NCI-H1930 (cell line): ENCODE measurements around the gene DISC1.
"Not testable (repeated sequence)": the region's sequence is repeated elsewhere in the genome, so short reads cannot be mapped to it uniquely, and the experiment has no call there.

Source experiments
- DNase-seq, 2 experiments: peaks; one replicate each; lab custom pipeline; 2025; lab: John Stamatoyannopoulos, UW

DISC1 gene

GRCh38 chr1:231931846-231932454 lies 305.4 kb downstream of the DISC1 start:
- no peak for DNase-seq

- no peak for DNase-seq
These were observed 307.4 kb downstream of the DISC1 start for GRCh38 chr1:231933711-231934626.

- DNase-seq: no peak
These were observed 308.2 kb downstream of the DISC1 start for GRCh38 chr1:231934797-231935196.

DNA sequence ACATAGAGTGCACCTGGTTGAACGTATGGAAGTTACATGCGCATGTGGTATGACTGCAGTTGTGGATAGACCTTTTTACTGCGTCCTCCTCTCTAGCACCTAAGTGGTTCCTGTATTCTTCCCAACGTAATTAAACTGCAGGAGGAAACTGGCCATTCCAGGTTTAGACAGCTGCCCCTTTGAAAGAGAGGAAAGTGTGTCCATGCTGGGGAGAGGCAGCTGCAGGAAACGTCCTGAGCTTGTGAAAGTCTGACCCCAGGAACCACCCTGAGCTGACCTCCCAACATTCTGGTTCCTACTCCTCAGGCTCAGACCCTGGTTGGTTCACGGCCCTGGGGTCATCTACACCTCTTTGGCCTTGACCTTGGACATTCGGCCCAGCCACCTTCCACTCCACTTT lies 309.3 kb downstream of the DISC1 start:
- DNase-seq: no peak

DNA sequence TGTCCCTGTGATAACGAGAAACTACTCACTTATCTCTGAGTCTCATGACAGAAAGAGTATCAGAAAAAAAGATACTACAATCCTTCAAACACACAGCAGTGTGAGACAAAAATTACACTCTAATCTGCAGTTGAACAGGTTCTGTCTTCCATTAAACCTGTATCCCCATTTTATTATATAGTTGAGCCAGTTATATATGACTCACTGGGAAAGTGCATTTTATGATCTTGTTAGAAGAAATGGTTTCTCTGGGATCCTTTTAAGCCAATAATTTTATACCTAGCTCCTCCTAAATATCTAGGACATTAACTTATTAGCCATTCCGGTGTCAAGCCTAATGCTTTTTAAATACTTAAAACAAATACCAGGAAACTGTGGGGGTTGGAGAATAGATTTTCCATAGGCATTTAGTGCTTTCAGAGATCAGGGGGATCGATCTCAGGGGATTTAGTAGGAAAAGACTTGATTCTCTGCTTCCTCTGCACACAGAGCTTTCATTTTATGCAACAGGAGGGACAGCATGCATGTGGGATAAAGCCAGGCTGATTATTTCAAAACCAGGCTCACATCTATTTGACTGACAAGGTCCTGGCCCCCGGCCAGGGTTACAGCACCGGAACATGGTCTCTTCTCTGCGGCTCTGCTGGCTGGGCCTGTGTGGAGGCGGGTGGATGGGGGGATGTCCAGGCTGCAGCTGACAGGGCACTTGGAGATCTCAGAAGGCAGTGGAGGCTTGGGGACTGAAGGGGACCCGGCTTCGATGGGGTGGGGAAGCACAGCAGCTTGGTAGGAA lies 310.6 kb downstream of the DISC1 start:
- no peak for DNase-seq

DNA sequence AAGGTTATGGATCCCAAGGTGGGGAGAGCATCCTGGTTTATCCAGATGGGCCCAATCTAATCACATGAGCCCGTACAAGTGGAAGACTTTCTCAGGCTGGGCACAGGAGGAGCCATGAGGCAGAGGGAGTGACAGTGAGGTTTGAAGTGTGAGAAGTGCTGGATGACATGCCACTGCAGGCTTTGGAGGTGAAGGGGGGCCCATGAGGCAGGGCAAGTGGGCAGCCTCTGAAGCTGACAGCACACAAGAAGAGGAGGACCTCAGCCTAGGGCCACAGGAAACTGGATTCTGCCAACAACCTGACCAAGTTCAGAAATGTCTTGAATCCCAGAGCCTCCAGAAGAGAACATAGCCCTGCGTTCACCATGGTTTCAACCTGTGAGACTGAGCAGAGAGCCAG lies 311.6 kb downstream of the DISC1 start:
- no peak for DNase-seq

DNA sequence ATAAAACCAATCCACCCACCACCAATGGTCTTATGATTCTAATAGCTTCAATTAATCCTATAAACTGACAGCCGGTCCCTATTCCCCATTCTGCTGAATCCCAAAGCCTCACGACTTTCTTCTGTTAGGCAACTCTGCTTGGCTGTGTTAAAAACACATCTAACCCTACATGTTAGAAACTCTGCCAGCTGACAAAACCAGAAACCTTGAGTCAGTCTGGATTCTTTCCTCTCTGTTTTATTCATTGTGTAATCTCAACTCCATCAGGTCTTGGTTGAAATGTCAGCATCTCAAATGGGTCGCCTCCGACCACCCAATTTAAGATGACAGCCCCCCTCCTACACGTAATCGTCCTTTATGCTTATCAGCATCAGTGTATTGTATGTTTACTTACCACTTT lies 312.1 kb downstream of the DISC1 start:
- no peak for DNase-seq

GRCh38 chr1:231939118-231939517 lies 312.5 kb downstream of the DISC1 start:
- DNase-seq: no peak

DNA sequence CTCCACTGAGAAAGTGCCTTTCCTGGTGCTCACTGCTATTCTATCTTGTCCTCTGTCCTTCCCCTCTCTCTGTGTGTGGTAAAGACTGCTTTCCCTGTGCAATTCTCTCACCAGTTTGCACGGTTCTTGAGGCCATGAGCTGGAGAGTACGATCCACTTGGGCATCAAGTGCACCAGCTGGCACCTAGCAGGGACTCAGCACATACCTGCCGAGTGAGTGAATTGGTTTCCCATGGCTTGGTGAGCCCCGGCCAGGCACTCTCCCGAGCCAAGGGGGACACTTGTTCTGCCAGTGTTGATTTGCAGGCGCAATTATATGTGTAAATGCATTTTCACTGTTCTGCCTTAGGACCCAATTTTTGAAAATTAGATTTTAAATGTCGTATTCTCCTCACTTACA lies 313.5 kb downstream of the DISC1 start:
- no peak for DNase-seq

- DNase-seq: no peak
These were observed 314.1 kb downstream of the DISC1 start for GRCh38 chr1:231940701-231941100.

- no peak for DNase-seq
These were observed 316.5 kb downstream of the DISC1 start for GRCh38 chr1:231943084-231943483.

- DNase-seq: not testable (repeated sequence)
These were observed 321.5 kb downstream of the DISC1 start for GRCh38 chr1:231948102-231948501.

- no peak for DNase-seq
These were observed 322.9 kb downstream of the DISC1 start for GRCh38 chr1:231949277-231950091.

DNA sequence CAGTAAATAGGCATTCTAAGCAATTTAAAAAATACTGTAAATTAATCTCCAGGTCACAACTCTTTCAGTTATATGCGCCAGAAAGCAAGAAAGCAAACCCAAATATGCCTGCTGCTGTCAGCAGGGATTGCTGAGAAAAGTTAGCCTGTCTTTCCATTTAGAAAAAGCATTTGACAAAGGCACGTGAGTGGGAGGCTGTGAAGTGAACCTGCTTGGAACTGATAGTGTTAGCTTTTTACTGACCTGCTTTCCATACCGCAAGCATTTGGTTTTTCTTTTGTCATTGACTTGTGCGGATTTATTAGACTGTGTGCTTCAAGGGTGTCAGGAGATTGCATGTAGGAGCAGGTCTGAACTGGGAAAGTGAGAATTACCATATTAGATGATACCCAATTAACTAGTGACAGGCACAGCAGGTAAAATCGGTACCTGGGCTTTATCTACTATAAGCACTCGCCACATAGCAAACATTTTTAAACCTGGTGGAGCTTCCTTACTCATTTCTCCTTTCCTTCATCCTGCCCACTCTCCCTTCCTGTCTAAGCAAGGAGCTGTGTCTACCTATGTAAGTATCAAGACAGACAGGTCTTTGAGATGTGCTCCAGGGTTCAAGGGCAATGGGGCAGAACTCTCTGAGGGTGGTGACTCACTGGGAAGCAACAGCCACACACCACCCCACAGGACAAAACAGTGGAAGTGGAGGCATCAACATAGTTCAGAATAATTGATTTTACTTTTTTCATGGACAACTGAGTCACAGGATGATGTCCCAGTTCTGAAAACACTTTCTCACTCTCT lies 323.9 kb downstream of the DISC1 start:
- no peak for DNase-seq

DNA sequence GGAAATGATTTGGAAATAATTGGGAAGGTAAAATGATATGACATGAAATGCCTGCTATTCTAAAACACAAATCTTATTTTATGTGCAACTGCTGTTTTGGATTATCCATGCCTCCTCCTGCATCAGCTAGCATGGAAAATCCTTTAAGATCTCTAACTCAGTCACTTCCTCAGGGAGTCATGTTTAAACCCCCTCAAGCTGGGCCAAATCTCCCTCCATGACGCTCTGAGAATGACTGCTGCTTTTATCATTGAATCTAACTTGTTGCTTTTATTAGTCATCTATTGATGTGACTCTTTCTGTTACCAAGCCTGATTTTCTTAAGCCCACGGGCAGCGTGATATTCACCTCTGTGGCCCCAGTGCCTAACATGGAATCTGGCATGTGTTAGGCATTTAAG lies 324.8 kb downstream of the DISC1 start:
- DNase-seq: no peak

- no peak for DNase-seq
These were observed 325.6 kb downstream of the DISC1 start for GRCh38 chr1:231952154-231952553.

GRCh38 chr1:231953660-231954059 lies 327.1 kb downstream of the DISC1 start:
- DNase-seq: no peak

DNA sequence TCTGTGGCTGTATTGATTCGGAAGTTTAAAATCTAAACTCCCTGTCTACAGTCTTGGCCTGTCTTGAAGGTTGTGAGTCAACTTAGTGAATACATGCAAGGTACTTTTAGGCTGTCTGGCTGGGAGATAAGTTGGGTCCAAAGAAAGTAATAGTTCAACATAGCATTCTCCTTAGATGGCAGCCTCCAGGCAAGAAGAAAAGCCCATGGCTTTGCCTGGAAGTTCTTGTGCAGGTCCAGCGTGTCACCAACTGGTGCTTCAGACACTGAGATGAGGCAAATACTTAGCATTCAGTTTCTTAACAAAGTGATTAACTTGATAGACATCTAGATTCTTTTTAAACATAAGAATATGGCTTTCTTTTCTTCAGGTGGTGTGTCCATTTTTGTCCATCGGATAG lies 328.2 kb downstream of the DISC1 start:
- DNase-seq: no peak

GRCh38 chr1:231957359-231957758 lies 330.8 kb downstream of the DISC1 start:
- no peak for DNase-seq

DNA sequence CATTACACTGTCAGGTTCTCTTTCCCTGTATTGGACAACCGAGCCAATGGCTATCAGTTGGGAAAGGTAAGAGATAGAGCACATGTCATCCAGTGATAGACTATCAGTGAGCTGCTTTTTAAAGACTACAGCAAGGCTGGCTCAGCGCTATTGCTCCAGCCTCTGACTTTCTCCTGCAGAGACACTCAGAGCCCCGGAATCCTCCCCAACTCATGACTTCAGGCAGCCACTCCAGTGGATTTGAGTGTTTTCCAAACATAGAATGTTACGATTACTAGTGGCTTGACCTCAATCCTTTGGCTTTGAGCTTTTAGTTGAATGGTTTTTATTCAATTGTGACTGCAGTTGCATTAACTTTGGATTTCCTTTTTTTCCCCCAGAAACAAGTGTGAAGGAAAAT lies 331.9 kb downstream of the DISC1 start:
- DNase-seq: no peak
